Measurements from ENCODE around the gene MAP2K3. TPM values are rescaled to one million over a fixed set of nuclear protein-coding genes. Genes with fewer than 3 reads are reported as not detected.

The MAP2K3 gene
- total and polyA plus RNA-seq, 10 of the 15 experiments (the other 5 are each of a cell fraction or from before 2014, with no cell fraction given) = 0.71 to 39.4 (median 18.6) TPM

DNA sequence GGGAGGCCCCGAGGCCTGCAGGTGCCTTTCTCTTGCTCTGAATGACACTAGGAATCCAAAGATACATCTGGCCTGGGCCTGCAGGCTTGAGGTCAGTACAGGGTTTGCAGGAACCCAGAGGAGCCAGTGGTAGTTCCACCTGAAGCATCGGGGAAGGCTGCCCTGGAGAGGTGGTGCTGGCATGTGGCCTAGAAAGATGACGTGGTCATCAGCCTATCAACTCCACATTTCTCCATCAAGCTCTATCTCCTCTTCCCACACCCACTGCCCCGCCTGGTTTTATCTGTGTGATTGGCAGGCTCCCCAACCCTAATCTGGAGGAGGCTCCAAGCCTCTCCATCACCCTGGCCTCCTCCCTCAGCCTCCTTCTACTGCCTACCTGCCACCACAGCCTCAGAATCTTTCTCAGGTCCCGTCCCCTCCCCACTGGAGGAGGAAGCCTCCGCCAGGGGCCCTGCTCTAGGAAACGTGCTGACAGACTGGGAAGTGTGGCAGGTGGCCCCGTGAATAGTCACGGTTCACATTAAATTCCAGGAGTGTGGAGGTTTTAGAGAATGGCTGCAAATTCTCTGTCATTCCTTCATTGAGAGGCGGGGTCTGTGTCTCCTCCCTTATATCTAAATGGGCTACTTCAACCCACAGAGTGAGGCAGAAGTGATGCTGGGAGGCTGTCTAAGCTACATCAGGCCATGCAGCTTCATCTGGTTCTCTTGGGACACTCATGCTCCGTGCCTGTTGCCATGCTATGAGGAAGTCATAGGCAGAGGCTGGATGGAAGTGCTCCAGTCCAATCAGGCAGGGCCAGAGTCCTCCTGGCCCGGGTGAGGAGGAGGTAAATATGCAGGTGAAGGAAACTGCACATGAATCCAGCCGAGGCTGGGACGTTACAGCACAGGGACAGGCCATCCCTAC lies 11.4 kb upstream of the MAP2K3 start:
- no peak for FAIRE-seq
- ChIA-PET SMC1A (ENCODE audit: uncharacterized antibody, unreplicated experiment) (no interaction called here), POLR2A (no interaction called here), RAD21 (ENCODE audit: unreplicated experiment) (no interaction called here), CTCF (no interaction called here)
- no peak overlapping the region for H3K4me3 ChIP-seq
- H2AFZ ChIP-seq (ENCODE audit: control insufficient read depth, low read depth, low read length) = no peak overlapping the region
- DNase-seq (ENCODE audit: low read depth, low spot score) = no peak
- H3K4me1 ChIP-seq (ENCODE audit: control insufficient read depth, insufficient read depth, low read length) = peaks cover 13% of the 10 kb centered on the region
- H4K20me1 ChIP-seq (ENCODE audit: control insufficient read depth, insufficient read depth) = no peaks in the 10 kb centered on the region
- intact Hi-C loops (cut with micrococcal nuclease; ENCODE audit: unreplicated experiment) = no loop called here
- no peak overlapping the region for H3K9ac ChIP-seq (ENCODE audit: control insufficient read depth, insufficient read depth, low read length)
- H3K4me2 ChIP-seq (ENCODE audit: control insufficient read depth, insufficient read depth) = no peak overlapping the region
- no peak overlapping the region for H3K27ac ChIP-seq (ENCODE audit: control insufficient read depth, insufficient read depth)
- no TSS peak for BruUV-seq (replicated peaks)
- ATAC-seq = no peak
- no peak for TF ChIP-seq NR2C2 (IDR thresholded peaks at IDR 0.05; ENCODE audit: borderline replicate concordance, control insufficient read depth, insufficient read length, low read depth)
- no peak for TF ChIP-seq HCFC1 (IDR thresholded peaks at IDR 0.05; ENCODE audit: low read length)
- no peak for TF ChIP-seq SMAD1 (IDR thresholded peaks at IDR 0.05; ENCODE audit: low read depth, partially characterized antibody)
- no peak for TF ChIP-seq ZBED1 (IDR thresholded peaks at IDR 0.05; ENCODE audit: borderline replicate concordance)
- no peak for TF ChIP-seq RBBP5 (conservative IDR thresholded peaks at IDR 0.05)
- TF ChIP-seq, protein P1, sequence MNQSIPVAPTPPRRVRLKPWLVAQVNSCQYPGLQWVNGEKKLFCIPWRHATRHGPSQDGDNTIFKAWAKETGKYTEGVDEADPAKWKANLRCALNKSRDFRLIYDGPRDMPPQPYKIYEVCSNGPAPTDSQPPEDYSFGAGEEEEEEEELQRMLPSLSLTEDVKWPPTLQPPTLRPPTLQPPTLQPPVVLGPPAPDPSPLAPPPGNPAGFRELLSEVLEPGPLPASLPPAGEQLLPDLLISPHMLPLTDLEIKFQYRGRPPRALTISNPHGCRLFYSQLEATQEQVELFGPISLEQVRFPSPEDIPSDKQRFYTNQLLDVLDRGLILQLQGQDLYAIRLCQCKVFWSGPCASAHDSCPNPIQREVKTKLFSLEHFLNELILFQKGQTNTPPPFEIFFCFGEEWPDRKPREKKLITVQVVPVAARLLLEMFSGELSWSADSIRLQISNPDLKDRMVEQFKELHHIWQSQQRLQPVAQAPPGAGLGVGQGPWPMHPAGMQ (IDR thresholded peaks at IDR 0.05; ENCODE audit: borderline replicate concordance) = no peak
- 45% methylated on average over 14 of the region's 14 CpGs for WGBS (ENCODE audit: insufficient coverage, insufficient replicate concordance, low lambda C conversion rate, missing lambda C conversion rate)
- H3K79me2 ChIP-seq (ENCODE audit: control insufficient read depth, insufficient read depth, low read length) = no peaks in the 10 kb centered on the region
- no peaks in the 10 kb centered on the region for H3K9me3 ChIP-seq (replicated peaks; ENCODE audit: control insufficient read depth, insufficient read depth, low read length)
- in situ Hi-C loops (cut with MboI) = loop anchor here (10.0 kb wide), 2 partner anchors 52 to 242 kb away; no protein-coding TSS in a partner anchor
- H3K36me3 ChIP-seq (ENCODE audit: control insufficient read depth in 2 of 2, insufficient read depth in 2 of 2, low read length in 1 of 2) = no peaks in the 10 kb centered on the region
- H3K27me3 ChIP-seq (replicated peaks in 1 of 2; ENCODE audit: control insufficient read depth in 2 of 2, insufficient read depth in 2 of 2, low read length in 1 of 2) = peaks cover 0 to 5% of the 10 kb centered on the region in 2 experiments; a peak in 3 of 4 replicates
